Stimulated activated CD4-positive, alpha-beta T cell treated with anti-CD3 and anti-CD28 coated beads, Interleukin-4, amount 100 ng/mL, for 1 hour (primary cell): ENCODE measurements around the gene WDR43.
"Not testable (repeated sequence)": the region's sequence is repeated elsewhere in the genome, so short reads cannot be mapped to it uniquely, and the experiment has no call there.

Source experiments
- DNase-seq: peaks from one replicate; pipeline ENCODE4 v3.0.0-alpha.2; 2020

Gene WDR43

DNA sequence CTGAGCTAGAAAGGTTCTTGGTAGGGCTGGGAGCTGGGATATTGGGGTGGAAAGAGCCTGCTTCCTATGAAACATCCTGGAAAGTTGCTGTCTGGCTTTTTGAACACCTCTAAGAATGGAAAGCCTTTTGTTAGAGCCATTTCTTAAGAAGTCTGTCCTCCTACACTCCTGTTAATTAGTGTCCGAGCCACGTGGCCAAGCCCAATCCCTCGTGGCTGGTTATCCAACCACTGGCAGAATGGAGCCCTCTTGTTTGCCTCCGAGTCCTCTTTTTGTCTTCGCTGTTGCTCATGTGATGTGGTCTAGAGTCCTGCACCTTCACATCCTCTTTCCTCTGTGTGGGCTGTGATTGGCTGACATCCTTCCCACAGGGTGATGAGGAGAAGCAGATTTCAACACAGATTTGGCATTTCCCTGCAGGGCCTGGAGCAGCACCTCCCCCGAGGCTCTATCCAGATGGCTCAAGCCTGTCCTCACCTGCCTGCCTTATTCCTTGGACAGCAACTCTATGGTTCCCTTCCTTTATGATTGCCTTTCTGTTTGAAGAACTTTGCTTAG lies 78.4 kb downstream of the WDR43 start:
- no peak for DNase-seq

- DNase-seq: no peak
Observed at GRCh38 chr2:28974252-28974651, 79.8 kb downstream of the WDR43 start.

DNA sequence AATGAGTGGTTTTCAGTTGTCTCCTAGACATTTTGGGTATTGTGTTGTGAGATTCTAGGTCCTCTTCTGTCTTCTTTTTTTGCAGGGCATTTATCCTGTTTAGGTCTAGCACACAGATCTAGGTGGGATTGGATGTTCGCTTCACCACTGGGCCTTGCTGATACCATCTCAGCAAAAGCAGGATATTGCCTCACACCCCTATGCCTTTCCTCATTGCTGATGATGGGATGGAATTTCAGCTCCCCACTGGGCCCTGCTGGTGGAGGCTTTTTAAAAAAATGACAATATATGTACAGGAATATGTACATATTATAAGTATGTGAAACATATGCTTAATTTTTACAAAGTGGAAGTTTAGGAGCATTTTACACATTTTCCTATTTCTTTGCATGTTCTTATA lies 81.2 kb downstream of the WDR43 start:
- no peak for DNase-seq

DNA sequence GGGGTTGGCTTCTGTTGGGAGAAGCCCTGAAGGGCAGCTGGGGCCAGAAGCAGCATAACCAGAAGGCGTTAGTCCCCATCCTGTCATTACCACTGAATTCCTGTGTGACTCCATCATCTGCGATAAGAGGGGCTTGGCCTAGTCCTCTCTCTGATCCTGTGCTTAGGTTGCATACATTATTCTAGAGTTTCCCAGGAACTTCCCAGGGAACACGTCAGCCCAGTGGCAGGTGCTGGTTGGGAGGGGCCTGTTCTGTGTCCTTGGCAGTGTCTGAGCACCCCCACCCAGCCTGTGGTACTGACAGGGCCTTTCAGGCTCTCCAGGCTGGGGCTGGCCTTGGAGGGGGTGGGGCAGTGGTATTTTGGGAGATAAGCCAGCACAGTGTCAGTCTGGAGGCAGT lies 82.1 kb downstream of the WDR43 start:
- no peak for DNase-seq

- DNase-seq: no peak
Observed at GRCh38 chr2:28977176-28977875, 82.9 kb downstream of the WDR43 start.

DNA sequence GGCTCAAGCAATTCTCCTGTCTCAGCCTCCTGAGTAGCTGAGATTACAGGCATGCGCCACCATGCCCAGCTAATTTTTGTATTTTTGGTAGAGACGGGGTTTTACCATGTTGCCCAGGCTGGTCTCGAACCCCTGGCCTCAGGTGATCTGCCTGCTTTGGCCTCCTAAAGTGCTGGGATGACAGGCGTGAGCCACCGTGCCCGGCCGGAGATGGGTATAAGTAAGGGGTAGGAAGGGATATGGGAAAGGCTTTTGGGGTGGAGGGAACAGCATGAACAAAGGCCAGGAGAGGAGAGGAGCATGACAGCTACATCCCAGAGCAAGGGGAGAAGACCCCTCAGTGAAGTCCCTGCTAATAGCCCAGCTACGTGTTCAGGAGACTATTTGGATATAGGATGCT lies 83.5 kb downstream of the WDR43 start:
- DNase-seq: not testable (repeated sequence)

DNA sequence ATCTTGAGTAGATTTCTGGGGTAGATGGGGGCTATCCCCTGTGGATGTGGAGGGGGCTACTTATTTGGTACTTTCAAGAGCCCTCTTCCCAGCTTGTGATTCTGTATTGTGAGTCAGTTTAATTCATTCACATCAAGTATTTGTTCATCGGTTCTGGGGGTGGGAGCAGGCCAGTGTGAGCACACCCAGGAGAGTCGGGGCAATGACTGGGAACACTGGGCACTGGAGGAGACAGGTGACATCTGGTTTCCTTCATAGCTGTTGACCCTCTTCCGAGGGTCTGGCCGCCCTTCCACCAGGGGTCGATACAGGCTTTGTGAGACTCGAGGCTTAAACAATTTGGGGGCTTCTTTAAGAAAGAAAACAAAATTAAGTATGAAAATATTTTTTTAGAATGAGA lies 84.1 kb downstream of the WDR43 start:
- no peak for DNase-seq

DNA sequence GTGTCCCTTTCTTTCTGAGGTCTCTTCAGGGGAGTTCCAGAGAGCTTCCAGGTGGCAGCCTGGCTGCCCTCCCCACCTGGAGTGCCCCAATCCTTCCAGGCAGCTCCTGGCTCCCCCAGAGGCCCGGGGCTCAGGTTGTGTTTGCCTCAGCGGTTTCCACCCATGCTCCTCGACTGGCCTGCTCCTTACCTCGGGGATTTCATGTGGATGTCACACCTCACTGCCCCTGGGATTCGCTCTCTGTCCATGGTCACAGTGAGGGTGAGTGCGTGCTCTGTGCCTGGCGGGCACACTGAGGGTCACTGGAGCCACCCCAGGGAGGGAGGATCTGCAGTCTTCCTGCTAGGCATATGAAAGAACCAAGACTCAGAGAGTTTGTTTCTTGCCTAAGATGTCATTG lies 84.6 kb downstream of the WDR43 start:
- no peak for DNase-seq

DNA sequence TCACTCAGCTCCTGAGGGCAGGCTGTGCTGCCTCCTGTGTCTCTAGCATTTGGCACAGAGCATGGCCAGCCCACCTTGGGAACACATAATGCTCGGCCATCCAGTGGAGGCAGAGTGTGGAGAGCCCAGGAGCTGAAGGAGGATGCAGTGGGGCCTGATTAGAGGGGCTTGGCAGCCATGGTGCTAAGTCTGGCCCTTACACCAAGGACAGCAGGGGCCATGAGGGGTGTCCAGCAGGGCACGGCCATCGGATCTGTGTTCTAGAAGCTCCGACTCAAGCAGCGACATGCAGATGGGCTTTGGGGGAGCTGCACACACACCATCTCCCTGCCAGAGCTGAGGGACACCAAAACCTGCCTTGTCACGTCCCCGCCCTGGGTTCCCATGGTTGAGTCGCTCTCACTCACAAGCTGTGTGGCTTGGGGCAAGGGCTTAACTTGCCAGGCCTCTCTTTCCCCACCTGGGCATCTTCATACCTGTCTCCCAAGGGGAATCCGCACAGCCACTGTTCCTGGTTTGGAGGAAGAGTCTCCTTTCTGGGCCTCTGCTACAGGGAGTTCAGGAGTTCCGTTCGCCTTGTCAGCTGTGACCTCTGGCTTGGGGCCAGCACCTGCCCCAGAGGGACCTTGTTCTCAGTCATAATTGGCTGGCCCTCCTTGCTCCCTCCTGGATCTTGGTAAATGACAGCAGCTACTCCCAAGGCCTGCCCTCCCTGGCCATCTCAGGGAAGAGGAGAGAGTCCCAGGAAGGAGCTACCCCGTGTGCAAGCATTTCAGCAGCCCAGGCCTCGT lies 85.3 kb downstream of the WDR43 start:
- no peak for DNase-seq

- DNase-seq: no peak
Observed at GRCh38 chr2:28980368-28981015, 86.0 kb downstream of the WDR43 start.

DNA sequence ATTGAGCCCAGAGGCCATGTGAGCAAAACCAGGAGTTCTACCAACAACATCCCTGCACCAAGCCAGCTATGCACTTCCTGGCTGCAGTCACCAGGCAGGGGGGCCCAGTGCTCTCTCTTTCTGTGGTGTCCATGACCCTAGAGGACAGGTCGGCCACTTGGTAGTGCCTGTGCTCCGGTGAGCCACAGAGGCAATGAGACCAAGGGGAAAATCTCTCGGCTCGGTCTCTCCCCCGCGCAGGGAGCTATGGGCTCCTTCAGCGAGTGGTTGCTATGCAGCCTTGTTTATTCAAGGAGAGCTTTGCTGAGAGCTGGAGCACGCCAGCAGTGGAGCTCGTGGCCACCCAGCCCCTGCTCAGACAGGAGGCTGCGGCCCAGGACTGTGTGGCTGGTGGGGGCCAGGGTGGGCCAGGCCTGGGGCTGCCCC lies 86.6 kb downstream of the WDR43 start, which contains the start of gene TOGARAM2:
Gene TOGARAM2 (plus strand): TSS at position 283 of the 426 bp plus-strand sequence. CDS start 13,537 bp downstream, outside the sequence.
- no peak for DNase-seq

DNA sequence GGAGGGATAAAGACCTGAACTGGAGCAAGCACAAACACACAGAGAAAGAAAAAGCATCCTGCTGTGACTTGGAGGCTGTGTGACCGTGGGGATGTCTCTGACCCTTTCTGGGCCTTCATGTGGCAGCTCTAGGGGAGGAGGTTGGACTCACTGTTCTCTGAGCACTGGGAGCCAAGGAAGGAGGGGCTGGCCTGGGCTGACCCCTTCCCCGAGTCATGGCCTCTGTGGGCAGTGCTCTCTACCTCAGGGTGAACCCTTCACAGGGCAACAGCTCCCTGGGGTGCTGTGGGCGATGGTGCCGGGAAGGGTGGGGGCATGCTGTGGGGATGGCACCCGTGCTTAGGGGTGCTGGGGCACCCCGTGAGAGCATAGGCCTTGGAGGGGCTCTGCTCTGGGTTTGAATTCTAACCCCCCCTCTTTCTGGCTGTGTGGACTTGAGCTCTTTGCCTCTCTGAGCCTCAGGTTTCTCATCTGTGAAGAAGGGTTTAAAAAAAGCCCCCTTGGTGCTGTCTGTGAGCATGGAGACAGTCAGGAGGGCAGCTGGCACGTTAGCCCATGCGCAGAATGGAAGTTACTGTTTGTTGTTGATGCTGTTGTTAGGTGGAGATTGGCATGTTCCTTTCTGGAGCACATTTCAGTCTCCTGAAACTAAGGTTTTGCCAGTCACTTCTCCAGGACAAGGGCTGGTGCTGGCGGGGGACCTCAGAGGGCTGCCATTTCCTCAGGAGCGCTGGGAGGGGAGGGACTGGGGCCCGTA lies 87.3 kb downstream of the WDR43 start:
- DNase-seq: no peak

DNA sequence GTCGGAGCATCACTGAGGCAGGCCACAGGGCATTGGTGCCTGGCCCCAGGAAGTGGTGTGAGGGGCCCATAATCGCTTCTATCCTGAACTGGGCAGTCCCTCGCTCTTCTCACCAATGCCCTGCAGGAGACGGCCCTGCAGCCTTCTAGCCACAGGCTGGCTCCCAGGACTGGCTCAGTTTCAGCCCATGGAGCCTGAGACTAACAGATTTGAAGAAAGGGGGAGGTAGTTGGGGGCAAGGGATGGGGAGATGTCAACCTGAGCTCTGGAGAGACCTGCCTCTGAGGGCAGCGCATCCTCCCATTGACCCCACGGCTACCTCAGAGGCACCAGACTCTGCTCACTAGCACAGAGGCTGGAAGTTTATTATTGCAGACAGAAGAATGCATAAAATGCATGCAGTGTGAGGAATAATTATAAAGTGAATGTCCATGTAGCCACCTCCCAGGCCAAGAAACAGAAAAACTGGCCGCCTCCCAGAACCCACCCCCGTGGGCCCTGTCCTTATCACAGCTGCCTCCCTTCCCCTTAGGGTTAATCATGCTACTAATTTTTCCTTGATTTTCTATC lies 88.0 kb downstream of the WDR43 start:
- DNase-seq: no peak

DNA sequence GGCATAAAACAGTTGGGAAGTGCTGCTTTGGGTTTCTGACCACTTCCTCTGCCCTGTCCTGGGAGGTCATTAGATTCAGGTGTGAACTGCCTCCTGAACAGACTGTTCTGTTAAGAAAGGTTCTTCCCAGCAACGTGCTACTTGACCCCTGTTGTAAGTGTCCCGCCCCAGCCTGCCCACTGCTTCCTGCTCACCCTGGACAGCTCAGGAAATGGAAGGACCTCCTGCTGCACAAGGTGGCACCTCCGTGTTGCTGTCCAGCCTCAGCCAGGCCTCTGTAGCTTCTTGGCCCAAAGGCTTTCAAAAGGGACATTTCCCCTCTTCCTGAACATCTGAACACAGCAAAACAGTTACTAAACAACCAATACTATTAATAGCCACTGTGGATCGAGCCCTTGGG lies 92.0 kb downstream of the WDR43 start:
- DNase-seq: no peak

GRCh38 chr2:28989973-28990372 lies 95.5 kb downstream of the WDR43 start:
- DNase-seq: no peak

DNA sequence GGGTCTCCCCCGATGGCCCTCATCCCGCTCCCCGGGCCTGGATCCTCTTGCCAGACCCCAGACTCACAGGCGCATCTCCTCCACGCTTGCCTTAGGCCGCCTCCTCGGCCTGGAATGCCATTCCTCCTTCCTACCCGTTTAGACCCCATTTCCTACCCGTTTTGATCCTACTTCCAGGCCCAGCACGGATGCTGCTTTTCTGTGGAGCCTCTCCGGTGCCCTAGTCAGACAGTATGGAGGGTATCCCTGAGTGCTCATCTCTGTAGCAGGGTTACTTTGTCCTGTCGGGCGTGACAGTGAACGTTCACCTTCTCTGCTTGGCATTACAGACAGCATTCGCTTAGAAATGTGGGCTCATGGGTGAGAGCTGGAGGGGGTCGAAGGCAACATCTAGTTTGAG lies 96.0 kb downstream of the WDR43 start:
- DNase-seq: no peak

GRCh38 chr2:28991021-28991420 lies 96.6 kb downstream of the WDR43 start:
- DNase-seq: no peak

GRCh38 chr2:28991460-28991859 lies 97.0 kb downstream of the WDR43 start:
- no peak for DNase-seq

DNA sequence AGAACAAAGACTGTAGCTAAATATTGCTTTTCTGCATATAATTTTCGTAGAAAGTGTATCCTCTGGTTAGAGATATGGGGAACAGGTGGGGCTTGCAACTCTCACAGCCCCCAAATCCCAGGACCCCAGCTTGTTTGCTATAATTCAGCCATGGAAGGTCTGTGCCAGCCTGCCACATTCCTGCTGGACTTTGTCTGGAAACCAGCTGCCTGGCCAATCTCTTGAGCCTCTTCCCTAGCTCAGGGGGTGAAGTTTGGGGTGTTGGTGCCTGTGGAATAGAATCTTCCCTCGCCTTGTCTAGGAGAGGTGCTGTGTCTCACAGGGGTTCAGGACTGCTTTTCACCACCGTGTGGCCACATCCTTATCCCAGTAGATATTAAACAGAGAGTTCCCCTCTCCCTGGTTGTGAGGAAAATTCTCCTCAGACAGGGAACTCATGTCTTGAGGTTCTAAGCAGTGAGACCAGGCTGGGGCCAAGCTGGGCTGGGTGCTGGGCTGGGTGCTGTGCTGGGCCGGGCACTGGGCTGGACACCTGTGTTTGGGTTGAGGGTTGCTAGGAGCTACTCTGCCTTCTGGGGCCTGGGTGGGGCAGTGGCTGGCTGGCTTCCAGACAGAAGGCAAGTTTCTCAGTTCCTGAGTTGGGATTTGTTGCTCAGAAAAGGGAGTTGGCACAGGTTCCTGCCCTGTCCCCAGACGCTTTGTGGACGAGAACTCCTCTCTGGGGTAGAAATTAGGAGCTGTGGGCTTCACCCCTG lies 98.9 kb downstream of the WDR43 start:
- no peak for DNase-seq

DNA sequence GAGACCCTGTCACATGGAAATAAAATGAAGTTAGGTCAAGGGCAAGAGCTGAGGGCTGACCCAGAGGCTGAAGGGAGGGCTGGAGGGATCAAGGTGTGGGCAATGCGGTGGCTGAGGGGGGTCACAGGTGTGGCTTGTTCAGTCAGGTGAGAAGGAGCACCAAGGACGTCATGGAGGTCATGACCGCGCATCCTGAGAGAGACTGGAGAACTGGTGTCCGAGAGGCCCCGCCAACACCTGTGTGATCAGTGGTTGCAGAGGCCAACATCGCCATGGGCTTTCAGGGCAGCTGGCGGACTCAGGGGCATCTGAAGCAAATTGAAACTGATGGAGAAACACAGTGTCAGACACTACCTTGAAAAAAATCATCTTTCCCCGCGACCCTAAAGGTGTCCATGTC lies 99.6 kb downstream of the WDR43 start:
- DNase-seq: no peak

- DNase-seq: no peak
Observed at GRCh38 chr2:28994679-28995078, 100.2 kb downstream of the WDR43 start.
